Activated CD4-positive, alpha-beta T cell treated with anti-CD3 and anti-CD28 coated beads for 36 hours (primary cell): Measurements from ENCODE around the gene SCRG1. TPM values are rescaled to one million over a fixed set of nuclear protein-coding genes. Genes with fewer than 3 reads are reported as not detected.

Experiments
- ATAC-seq: fragments of 200-7000 bp; cut with Tn5 transposase; one replicate; pipeline ENCODE4 v1.10.0; 2021; ENCODE audit warnings: mild to moderate bottlenecking, moderate library complexity
- CTCF ChIA-PET: fragments of 350-600 bp; sonication (Branson Sonifier 250); formaldehyde crosslinking; loops from one replicate; lab custom pipeline; 2021; ENCODE audit warnings: antibody characterized with exemption; lab: Charles Lee
- POLR2A ChIA-PET: fragments of 350-600 bp; sonication (Branson Sonifier 250); formaldehyde crosslinking; loops from one replicate; lab custom pipeline; 2021; ENCODE audit warnings: antibody characterized with exemption, inconsistent platforms; lab: Charles Lee
- DNase-seq: peaks from one replicate; pipeline ENCODE4 v3.0.0-alpha.2; 2020
- H3K27ac Mint-ChIP-seq: one replicate; pipeline ENCODE4 v1.8.0; 2021; ENCODE audit warnings: mixed read lengths
- H3K27me3 Mint-ChIP-seq: one replicate; pipeline ENCODE4 v1.8.0; 2021; ENCODE audit warnings: mixed read lengths
- H3K36me3 Mint-ChIP-seq: one replicate; pipeline ENCODE4 v1.8.0; 2021; ENCODE audit warnings: low read depth, mixed read lengths
- H3K4me1 Mint-ChIP-seq: one replicate; pipeline ENCODE4 v1.8.0; 2021; ENCODE audit warnings: mixed read lengths
- H3K4me3 Mint-ChIP-seq: one replicate; pipeline ENCODE4 v1.8.0; 2021; ENCODE audit warnings: mild to moderate bottlenecking, moderate library complexity, mixed read lengths
- H3K9me3 Mint-ChIP-seq: one replicate; pipeline ENCODE4 v1.8.0; 2021; ENCODE audit warnings: low read depth, mixed read lengths
- intact Hi-C, 2 experiments: fragments of 100-400 bp; cut with DNase I in 1 of 2; cut with micrococcal nuclease in 1 of 2; formaldehyde crosslinking; loops; one replicate each; pipeline versions ENCODE4 v1.14.2 to v1.15.1; 2022 to 2024; cut with DNase I, micrococcal nuclease
- total RNA-seq, 2 experiments: library from RNA; stranded (reverse); gene quantifications; one replicate each; pipeline ENCODE4 v1.2.3, GENCODE V29; 2021

The SCRG1 gene
- total RNA-seq, 2 experiments from 2014 or later, result not detected

DNA sequence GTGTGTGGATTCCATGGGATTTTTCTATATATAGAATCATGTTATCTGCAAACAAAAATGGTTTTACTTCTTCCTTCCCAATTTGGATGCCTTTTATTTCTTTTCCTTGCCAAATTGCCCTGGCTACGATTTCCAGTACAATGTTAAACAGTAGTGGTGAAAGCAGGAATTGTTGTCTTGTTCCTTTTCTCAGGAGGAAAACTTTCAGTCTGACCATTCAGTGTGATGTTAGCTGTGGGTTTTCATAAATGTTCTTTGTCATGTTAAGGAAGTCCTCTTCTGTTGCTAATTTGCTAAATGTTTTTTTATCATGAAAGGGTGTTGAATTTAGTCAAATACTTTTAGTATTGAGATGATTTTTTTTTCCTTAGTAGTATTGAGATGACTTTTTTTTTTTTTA lies 17.3 kb downstream of the SCRG1 start:
- Mint-ChIP-seq H3K27ac (no peak overlapping the region), H3K4me1 (no peaks in the 10 kb centered on the region), H3K9me3 (no peaks in the 10 kb centered on the region), H3K4me3 (no peak overlapping the region), H3K36me3 (peaks cover 2% of the 10 kb centered on the region), H3K27me3 (no peaks in the 10 kb centered on the region)
- CTCF ChIA-PET, result interaction anchor here (0.7 kb wide), 1 partner anchor 124 kb away, joined by 3 read pairs; no protein-coding TSS in a partner anchor
- DNase-seq (no peak), ATAC-seq (no peak)
- POLR2A ChIA-PET, result interaction anchor here (0.7 kb wide), 1 partner anchor 30 kb away, joined by 4 read pairs; no protein-coding TSS in a partner anchor
- intact Hi-C loops, result no loop called here

DNA sequence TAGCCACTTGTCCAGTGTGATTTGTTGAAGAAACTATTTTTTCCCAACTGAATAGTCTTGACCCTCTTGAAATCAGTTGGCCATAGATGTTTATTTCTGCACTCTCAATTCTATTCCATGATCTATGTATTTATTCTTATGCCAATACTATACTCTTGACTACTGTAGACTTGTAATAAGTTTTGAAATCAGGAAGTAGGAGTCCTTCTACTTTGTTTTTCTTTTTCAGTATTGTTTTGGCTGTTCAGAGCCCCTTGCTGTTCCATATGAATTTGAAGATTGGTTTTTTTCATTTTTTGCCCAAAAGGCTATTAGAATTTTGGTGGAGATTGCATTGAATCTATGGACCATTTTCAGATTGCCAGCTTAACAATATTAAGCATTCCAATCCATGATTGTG lies 17.9 kb downstream of the SCRG1 start:
- Mint-ChIP-seq H3K36me3 (peaks cover 2% of the 10 kb centered on the region), H3K4me3 (no peak overlapping the region), H3K9me3 (no peaks in the 10 kb centered on the region), H3K27me3 (no peaks in the 10 kb centered on the region), H3K4me1 (no peaks in the 10 kb centered on the region), H3K27ac (no peak overlapping the region)
- DNase-seq (no peak), ATAC-seq (no peak)
- intact Hi-C loops, result no loop called here
- ChIA-PET CTCF (interaction anchor here (0.7 kb wide), 1 partner anchor 124 kb away, joined by 3 read pairs; no protein-coding TSS in a partner anchor), POLR2A (interaction anchor here (0.7 kb wide), 1 partner anchor 30 kb away, joined by 4 read pairs; no protein-coding TSS in a partner anchor)

GRCh38 chr4:173379929-173380328 lies 19.0 kb downstream of the SCRG1 start:
- H3K27ac Mint-ChIP-seq, result no peak overlapping the region
- no peak for DNase-seq
- peaks cover 7% of the 10 kb centered on the region for H3K36me3 Mint-ChIP-seq
- intact Hi-C loops, result no loop called here
- ChIA-PET CTCF (interaction anchor here (1.8 kb wide), 1 partner anchor 78 kb away, joined by 8 read pairs; no protein-coding TSS in a partner anchor), POLR2A (no interaction called here)
- no peaks in the 10 kb centered on the region for H3K27me3 Mint-ChIP-seq
- no peak overlapping the region for H3K4me3 Mint-ChIP-seq
- no peaks in the 10 kb centered on the region for H3K4me1 Mint-ChIP-seq
- ATAC-seq, result no peak
- no peaks in the 10 kb centered on the region for H3K9me3 Mint-ChIP-seq

DNA sequence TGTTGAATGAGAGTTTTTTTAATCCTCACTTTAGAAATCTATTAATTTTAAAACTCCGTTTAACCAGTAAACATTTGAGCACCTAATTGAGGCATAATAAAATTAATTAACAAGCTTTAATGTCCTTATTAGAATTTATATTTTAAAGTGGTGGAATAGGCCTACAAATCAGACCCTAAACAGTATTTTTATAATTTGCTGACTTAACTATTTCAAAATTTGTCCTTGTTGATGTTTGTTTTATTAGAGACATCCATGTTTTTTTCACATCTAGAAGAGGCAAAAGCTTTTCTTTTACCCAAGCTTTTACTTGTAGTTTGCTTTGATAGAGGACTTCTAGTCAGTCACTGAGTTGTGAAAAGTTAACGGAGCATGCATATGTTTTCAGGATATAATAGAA lies 24.3 kb downstream of the SCRG1 start:
- H3K36me3 Mint-ChIP-seq, result peaks cover 21% of the 10 kb centered on the region
- DNase-seq, result no peak
- H3K9me3 Mint-ChIP-seq, result no peaks in the 10 kb centered on the region
- intact Hi-C loops, result no loop called here
- ATAC-seq, result no peak
- no peak overlapping the region for H3K4me3 Mint-ChIP-seq
- ChIA-PET CTCF (interaction anchor here (0.7 to 1.7 kb wide), 6 partner anchors 8 to 131 kb away, joined by 3 to 5 read pairs (median 4); no protein-coding TSS in a partner anchor), POLR2A (no interaction called here)
- no peak overlapping the region for H3K27ac Mint-ChIP-seq
- peaks cover 8% of the 10 kb centered on the region for H3K27me3 Mint-ChIP-seq
- H3K4me1 Mint-ChIP-seq, result peaks cover 8% of the 10 kb centered on the region

DNA sequence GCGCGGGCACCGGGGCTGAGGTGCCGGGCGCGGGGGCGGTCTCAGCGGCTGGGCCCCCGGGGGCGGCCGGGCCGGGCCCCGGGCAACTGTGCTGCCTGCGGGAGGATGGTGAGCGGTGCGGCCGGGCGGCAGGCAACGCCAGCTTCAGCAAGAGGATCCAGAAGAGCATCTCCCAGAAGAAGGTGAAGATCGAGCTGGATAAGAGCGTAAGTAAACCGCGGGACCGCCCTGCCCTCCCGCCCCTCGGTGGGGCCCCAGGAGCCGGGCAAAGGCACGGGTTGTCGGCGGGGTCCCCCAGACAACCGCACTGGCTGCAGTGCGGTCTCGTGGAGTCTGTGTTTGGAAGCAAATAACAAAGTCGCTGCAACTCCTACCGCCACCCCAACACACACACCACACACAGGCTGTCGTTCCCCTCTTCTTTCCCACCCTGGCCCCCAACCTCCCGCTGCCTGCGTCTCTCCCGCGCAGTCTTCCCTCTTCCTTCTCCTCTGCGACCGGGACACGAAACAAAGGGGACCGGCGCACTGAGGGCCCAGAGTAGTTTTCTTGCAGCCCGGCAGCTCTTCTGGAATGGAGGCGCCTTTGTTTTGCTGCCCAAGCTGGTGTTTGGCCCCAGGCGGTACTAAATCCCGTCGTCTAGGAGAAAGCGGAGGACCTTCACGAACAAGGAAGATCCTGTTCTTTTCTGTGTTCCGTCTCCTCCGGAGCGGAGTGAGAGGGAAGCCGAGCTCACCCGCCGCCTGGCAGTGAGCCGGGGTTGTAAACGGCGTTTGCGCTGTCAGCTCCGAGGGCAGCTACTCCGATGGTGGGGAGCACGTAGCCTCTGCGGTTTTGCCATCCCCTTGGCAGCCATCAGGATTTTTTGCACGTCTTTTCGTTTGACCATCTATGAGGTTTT lies 27.4 kb downstream of the SCRG1 start:
- peak; percentile 1 for ATAC-seq
- Mint-ChIP-seq H3K27me3 (peaks cover 8% of the 10 kb centered on the region), H3K9me3 (no peaks in the 10 kb centered on the region), H3K4me3 (peak overlapping the region; percentile 93), H3K36me3 (peaks cover 19% of the 10 kb centered on the region), H3K27ac (peak overlapping the region; percentile 65), H3K4me1 (peaks cover 26% of the 10 kb centered on the region)
- CTCF ChIA-PET, result interaction anchor here (0.6 to 3.1 kb wide), 12 partner anchors 10 to 1735 kb away, joined by 3 to 15 read pairs (median 3); partner anchors contain the start of gene HMGB2
- intact Hi-C loops, result loop anchor here in 1 of 2 experiments (2.0 kb wide), 2 partner anchors 45 to 911 kb away; partner anchors contain the start of genes CEP44 and FBXO8
- peak; percentile 63 for DNase-seq
- POLR2A ChIA-PET, result interaction anchor here (0.6 to 3.8 kb wide), 5 partner anchors 9 to 911 kb away, joined by 3 to 107 read pairs (median 3); partner anchors contain the start of gene HMGB2

DNA sequence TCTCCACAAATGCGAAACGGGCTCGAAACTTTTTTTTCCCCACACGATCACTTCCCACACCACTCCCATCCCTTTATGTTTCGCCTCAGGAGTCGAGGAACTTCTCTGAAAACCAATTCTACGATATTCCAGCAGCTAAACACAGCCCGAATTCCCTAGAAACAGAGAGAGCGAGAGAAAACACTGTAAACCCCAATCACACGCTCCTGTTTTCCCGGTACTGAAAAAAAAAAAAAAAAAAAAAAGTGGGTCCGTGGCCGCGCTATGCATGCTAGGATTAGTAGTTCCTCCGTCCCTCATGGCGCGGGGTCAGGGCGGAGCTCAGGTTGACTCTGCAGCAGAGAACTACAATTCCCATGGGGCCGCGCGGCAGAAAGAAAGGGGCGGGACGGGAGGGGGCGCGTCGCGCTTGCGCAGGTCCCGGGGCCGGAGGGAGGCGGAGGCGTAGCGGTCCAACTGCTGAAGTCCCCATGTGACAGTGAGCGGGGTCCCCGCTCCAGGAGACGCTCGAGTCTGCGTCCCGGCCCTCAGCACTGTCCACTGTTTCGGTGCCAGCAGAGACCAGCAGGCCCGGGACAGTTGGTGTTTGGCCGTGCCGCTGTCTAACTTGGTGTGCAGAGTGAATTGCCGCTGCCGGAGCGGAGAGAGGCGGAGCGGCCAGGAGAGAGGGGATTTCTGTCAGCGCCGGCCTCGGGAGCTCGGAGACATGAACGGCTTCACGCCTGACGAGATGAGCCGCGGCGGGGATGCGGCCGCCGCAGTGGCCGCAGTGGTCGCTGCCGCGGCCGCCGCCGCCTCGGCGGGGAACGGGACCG lies 28.2 kb downstream of the SCRG1 start, which contains the start of gene SAP30:
Gene SAP30 (plus strand): TSS at position 478 of the 815 bp plus-strand sequence. CDS start 229 bp downstream, at position 707.
- ATAC-seq, result peak; percentile 88
- H3K36me3 Mint-ChIP-seq, result peaks cover 15% of the 10 kb centered on the region
- peak within 1 kb of the TSS; percentile 93 for H3K4me3 Mint-ChIP-seq
- H3K9me3 Mint-ChIP-seq, result no peaks in the 10 kb centered on the region
- CTCF ChIA-PET, result interaction anchor here (0.7 to 3.1 kb wide), 6 partner anchors 37 to 173 kb away, joined by 3 to 15 read pairs (median 4); partner anchors contain the start of gene HMGB2
- H3K27me3 Mint-ChIP-seq, result peaks cover 8% of the 10 kb centered on the region
- intact Hi-C loops, result loop anchor here (1.0 to 2.0 kb wide), 5 partner anchors 36 to 913 kb away; partner anchors contain the start of genes CEP44 (in 2 of the 2), FBXO8 (in 2 of the 2), HMGB2 (in 2 of the 2) and GALNT7 (in 1 of the 2)
- POLR2A ChIA-PET, result interaction anchor here (0.5 to 3.8 kb wide), 8 partner anchors 17 to 159 kb away, joined by 3 to 107 read pairs (median 3); partner anchors contain the start of gene HMGB2
- DNase-seq, result peak; percentile 99
- H3K27ac Mint-ChIP-seq, result peak within 1 kb of the TSS; percentile 100
- peaks cover 31% of the 10 kb centered on the region for H3K4me1 Mint-ChIP-seq

GRCh38 chr4:173370130-173370476 lies 28.8 kb downstream of the SCRG1 start:
- Mint-ChIP-seq H3K27ac (peak overlapping the region; percentile 100), H3K4me3 (peak overlapping the region; percentile 93), H3K36me3 (peaks cover 14% of the 10 kb centered on the region), H3K27me3 (peaks cover 8% of the 10 kb centered on the region), H3K9me3 (no peaks in the 10 kb centered on the region), H3K4me1 (peaks cover 37% of the 10 kb centered on the region)
- peak; percentile 14 for ATAC-seq
- intact Hi-C loops, result loop anchor here (1.0 to 2.0 kb wide), 5 partner anchors 36 to 913 kb away; partner anchors contain the start of genes CEP44 (in 2 of the 2), FBXO8 (in 2 of the 2), HMGB2 (in 2 of the 2) and GALNT7 (in 1 of the 2)
- peak; percentile 77 for DNase-seq
- ChIA-PET CTCF (interaction anchor here (0.7 to 3.1 kb wide), 5 partner anchors 15 to 84 kb away, joined by 3 to 15 read pairs (median 3); partner anchors contain the start of gene HMGB2), POLR2A (interaction anchor here (0.5 to 3.8 kb wide), 7 partner anchors 8 to 49 kb away, joined by 3 to 107 read pairs (median 3); partner anchors contain the start of gene HMGB2)

- Mint-ChIP-seq H3K4me3 (peak overlapping the region; percentile 26), H3K9me3 (no peaks in the 10 kb centered on the region), H3K36me3 (peaks cover 1% of the 10 kb centered on the region), H3K4me1 (peaks cover 32% of the 10 kb centered on the region), H3K27ac (peak overlapping the region; percentile 35), H3K27me3 (peaks cover 3% of the 10 kb centered on the region)
- POLR2A ChIA-PET, result interaction anchor here (1.0 to 1.7 kb wide), 3 partner anchors 33 to 35 kb away, joined by 4 to 8 read pairs (median 4); partner anchors contain the start of gene HMGB2
- ATAC-seq (no peak), DNase-seq (no peak)
- intact Hi-C loops, result loop anchor here in 1 of 2 experiments (2.0 kb wide), 1 partner anchor 19 kb away; no protein-coding TSS in a partner anchor
- CTCF ChIA-PET, result interaction anchor here (0.7 to 2.0 kb wide), 5 partner anchors 33 to 66 kb away, joined by 3 to 7 read pairs (median 4); partner anchors contain the start of gene HMGB2
Observed at GRCh38 chr4:173367946-173368345, 31.0 kb downstream of the SCRG1 start.

DNA sequence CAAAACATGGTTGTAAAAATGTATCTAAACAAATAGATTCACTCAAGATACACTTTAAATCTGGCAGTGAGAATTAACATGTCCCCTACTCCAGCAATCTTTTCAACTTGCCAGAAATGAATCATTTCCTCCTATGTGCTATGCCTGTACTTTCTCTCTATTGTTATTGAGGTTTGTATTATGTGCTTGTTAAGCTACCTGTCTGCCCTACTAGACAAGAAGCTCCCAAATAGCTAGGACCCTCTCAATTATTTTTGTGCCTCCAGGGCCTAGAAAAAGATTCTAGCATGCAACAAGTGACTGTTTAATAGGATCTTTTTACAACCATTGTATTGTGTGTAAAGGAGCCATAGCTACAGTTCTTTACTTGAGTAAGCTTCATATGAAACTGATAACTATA lies 31.6 kb downstream of the SCRG1 start:
- ChIA-PET CTCF (interaction anchor here (0.6 to 2.0 kb wide), 6 partner anchors 26 to 66 kb away, joined by 3 to 7 read pairs (median 4); partner anchors contain the start of gene HMGB2), POLR2A (interaction anchor here (1.0 to 1.7 kb wide), 3 partner anchors 32 to 34 kb away, joined by 4 to 8 read pairs (median 4); partner anchors contain the start of gene HMGB2)
- H3K36me3 Mint-ChIP-seq, result no peaks in the 10 kb centered on the region
- no peak overlapping the region for H3K27ac Mint-ChIP-seq
- H3K27me3 Mint-ChIP-seq, result no peaks in the 10 kb centered on the region
- peak overlapping the region; percentile 26 for H3K4me3 Mint-ChIP-seq
- H3K4me1 Mint-ChIP-seq, result peaks cover 28% of the 10 kb centered on the region
- H3K9me3 Mint-ChIP-seq, result no peaks in the 10 kb centered on the region
- DNase-seq (no peak), ATAC-seq (no peak)
- intact Hi-C loops, result loop anchor here in 1 of 2 experiments (2.0 kb wide), 1 partner anchor 18 kb away; no protein-coding TSS in a partner anchor
